Jurkat, Clone E6-1 (cell line): ENCODE results near the gene RUFY1.
"Not testable (repeated sequence)": the region's sequence is repeated elsewhere in the genome, so short reads cannot be mapped to it uniquely, and the experiment has no call there.

Source experiments
- DNase-seq: peaks from one replicate; pipeline ENCODE4 v3.0.0-alpha.2; 2011; ENCODE audit warnings: low read depth, low spot score
- H3K4me3 ChIP-seq: 2 replicates; pipeline ENCODE4 v1.5.1; 2011; ENCODE audit warnings: mild to moderate bottlenecking, low read length, control low read depth, moderate library complexity

Gene RUFY1

GRCh38 chr5:179617930-179618329 lies 67.6 kb downstream of the RUFY1 start:
- DNase-seq = no peak

GRCh38 chr5:179618923-179619554 lies 68.7 kb downstream of the RUFY1 start:
- DNase-seq = no peak

More at GRCh38 chr5:179617930-179618329, 67.6 kb downstream of the RUFY1 start:
- no peak overlapping the region for H3K4me3 ChIP-seq

GRCh38 chr5:179619776-179620175 lies 69.4 kb downstream of the RUFY1 start:
- no peak for DNase-seq
- H3K4me3 ChIP-seq = no peak overlapping the region

More at GRCh38 chr5:179618923-179619554, 68.7 kb downstream of the RUFY1 start:
- H3K4me3 ChIP-seq = no peak overlapping the region

GRCh38 chr5:179620293-179620692 lies 69.9 kb downstream of the RUFY1 start:
- no peak for DNase-seq
- no peak overlapping the region for H3K4me3 ChIP-seq

- DNase-seq = no peak
- H3K4me3 ChIP-seq = no peak overlapping the region
Observed at GRCh38 chr5:179620703-179621350, 70.5 kb downstream of the RUFY1 start.

DNA sequence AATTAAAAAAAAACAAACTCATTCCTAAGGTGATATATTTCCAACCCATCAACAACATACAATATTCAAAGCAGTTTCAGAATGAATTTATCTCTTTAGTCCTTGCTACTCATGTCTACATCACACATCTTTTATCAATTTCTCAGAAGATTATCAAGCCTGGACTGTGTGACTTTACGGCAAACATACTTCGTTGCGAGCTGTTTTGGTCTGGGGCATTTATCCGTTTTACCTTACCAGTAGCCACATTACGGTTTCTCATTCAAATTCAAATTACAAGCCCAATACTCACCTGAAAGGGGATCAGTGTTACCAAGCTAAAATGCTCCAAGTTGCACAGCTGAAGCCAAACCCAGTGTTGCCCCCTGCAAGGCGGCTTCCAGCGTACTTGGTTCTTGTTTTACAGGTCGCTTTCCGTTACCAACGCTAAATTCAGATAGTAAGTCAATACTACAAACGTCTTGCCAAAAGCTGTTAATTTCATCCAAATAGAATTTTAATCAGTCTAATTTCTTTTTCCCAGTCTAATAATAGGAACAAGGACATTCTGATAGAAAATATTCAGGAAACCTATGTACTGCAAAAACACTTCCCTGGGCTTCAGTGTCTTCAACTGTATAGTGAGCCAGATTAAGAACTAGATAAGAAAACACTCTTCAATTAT lies 71.3 kb downstream of the RUFY1 start:
- no peak for DNase-seq
- H3K4me3 ChIP-seq = peak overlapping the region; percentile 67

DNA sequence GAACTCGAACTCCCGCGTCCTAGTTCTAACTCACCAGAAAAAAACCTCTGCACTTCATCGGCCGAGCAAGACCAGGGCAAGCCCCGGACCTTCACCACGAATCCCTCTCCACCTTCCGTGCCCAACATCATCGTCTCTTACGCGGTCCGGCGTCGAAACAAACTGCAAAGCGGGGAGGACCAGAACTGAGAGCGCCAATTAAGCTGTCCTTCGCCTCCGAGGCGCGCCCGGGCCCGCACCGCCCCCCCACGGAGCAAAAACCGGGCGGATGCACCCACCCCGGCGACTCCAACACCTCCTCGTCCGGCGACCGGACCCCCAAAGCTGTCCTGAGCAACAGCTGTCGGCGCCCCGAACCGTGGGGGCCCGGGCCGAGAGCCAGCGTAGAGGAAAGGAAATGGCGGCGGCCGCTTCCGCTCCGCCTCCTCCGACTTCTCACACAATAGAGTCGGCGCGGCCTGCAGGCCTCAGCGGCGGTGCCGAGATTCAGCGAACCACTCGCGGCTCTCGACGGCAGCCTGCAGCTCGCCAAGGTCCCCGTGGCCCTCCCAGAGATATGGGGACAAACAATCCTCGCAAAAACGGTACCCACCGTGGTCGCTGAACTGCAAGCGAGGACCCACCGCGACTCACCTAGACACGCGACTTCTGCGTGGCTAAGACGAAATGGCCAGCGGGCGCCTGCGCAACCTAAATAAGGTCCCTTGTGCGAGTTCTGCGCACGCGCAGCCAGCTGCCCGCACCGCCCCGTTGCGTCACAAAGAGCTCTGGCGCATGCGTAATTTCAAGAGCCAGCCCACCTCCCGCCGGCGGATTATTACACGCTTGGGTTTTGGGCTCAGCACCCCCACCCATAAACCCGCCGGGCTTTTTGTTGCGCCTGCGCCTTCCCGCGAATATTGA lies 72.9 kb downstream of the RUFY1 start, which contains the start of gene HNRNPH1:
HNRNPH1 (minus strand) TSS at position 669 of the 903 bp plus-strand sequence; CDS start at position 131, 538 bp downstream.
- H3K4me3 ChIP-seq = peak within 1 kb of the TSS; percentile 67
- DNase-seq = peak; percentile 98

DNA sequence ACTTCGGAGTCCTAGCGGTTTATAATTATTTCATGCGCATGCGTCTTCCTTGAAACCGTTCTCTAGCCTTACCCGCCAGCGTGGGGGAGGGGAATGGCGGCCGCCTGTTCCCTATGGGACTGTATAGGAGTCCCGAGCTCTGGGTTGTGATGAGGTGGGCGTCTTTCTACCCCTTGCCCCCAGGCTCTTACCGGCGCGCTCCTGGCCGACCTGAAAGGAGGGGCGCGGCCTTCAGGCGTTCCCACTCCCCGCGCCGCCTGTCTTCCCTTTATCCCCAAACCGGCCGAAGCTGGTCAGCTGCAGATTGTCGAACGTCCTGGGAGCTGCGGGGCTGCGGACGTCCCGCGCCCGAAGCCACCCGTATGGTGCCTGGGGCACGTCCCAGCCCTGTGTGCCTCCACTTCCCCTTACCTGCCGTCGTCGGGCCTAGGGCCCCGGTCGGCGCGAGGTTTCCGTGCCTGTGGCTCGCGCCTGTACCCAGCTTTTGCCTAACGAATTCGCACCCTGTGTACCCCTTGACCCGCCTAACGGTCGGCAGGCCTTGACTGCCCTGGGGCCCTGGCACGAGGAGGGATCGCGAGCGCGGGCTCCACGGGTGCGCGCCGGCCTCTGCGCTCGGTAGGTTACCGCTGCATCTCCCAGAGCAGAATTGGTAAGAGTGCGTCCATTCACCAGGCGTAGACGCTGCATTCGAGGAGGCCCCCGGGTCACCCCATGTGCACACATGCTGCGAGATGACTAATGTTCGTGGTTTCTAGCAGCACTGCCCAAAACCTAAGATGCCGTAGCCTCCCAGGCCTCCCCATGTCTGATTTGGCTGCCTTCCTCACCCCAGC lies 73.8 kb downstream of the RUFY1 start:
- peak overlapping the region; percentile 67 for H3K4me3 ChIP-seq
- DNase-seq = no peak

GRCh38 chr5:179624841-179625271 lies 74.5 kb downstream of the RUFY1 start:
- peak overlapping the region; percentile 67 for H3K4me3 ChIP-seq

DNA sequence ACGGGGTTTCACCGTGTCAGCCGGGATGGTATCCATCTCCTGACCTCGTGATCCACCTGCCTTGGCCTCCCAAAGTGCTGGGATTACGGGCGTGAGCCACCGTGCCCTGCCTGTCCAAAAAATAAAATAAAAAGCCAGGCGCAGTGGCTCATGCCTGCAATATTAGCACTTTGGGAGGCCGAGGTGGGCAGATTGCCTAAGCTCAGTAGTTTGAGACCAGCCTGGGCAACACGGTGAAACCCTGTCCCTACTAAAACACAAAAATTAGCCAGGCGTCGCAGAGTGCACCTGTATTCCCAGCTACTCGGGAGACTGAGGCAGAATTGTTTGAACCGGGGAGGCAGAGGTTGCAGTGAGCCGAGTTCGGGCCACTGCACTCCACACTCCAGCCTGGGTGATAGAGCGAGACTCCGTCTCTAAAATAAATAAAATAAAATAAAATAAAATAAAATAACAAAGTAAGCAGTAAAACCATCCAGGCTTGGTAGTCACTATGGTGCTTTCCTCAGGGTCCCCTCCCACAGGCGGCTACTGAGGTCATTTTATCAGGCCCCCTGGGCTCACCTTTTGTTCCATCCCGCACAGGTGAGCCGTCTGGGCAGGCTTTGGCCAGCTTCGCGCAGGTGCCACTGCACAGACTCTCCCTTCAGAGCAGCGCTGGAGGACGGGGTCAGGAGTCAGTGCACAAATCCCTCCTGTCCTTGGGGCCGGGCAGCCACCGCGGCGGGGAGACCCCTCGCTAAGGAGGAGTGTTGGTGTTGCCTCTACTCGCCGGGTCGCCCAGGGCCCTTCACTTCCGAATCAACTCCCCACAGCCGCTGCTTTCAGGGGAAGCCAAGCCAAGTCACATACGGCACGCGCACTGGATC lies 83.4 kb downstream of the RUFY1 start:
- not testable (repeated sequence) for DNase-seq

More at GRCh38 chr5:179624841-179625271, 74.5 kb downstream of the RUFY1 start:
- DNase-seq = no peak

GRCh38 chr5:179634370-179635172 lies 84.2 kb downstream of the RUFY1 start:
- peak overlapping the region; percentile 39 for H3K4me3 ChIP-seq

More for the DNA sequence above, 83.4 kb downstream of the RUFY1 start:
- peak overlapping the region; percentile 46 for H3K4me3 ChIP-seq

GRCh38 chr5:179639296-179639695 lies 88.9 kb downstream of the RUFY1 start:
- H3K4me3 ChIP-seq, DNase-seq: not testable (repeated sequence)

More at GRCh38 chr5:179634370-179635172, 84.2 kb downstream of the RUFY1 start:
- DNase-seq = not testable (repeated sequence)

DNA sequence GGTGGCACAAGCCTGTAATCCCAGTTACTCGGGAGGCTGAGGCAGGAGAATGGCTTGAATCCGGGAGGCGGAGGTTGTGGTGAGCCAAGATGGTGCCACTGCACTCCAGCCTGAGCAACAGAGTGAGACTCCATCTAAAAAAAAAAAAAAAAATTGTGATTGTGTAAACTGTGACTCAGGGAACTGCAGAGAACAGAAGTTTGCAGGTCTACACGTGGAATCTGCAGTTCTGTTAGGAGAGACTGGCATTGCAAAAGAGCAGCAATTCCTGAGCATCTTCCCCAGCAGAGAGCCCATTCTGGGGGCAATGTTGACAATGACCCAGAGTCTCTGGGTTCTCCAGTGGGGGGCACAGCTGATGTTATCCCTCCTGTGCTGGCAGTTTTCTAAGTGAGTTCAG lies 91.4 kb downstream of the RUFY1 start:
- not testable (repeated sequence) for DNase-seq, H3K4me3 ChIP-seq

- H3K4me3 ChIP-seq, DNase-seq: not testable (repeated sequence)
Observed at GRCh38 chr5:179642626-179643025, 92.3 kb downstream of the RUFY1 start.

GRCh38 chr5:179643141-179643920 lies 93.0 kb downstream of the RUFY1 start:
- not testable (repeated sequence) for H3K4me3 ChIP-seq, DNase-seq

DNA sequence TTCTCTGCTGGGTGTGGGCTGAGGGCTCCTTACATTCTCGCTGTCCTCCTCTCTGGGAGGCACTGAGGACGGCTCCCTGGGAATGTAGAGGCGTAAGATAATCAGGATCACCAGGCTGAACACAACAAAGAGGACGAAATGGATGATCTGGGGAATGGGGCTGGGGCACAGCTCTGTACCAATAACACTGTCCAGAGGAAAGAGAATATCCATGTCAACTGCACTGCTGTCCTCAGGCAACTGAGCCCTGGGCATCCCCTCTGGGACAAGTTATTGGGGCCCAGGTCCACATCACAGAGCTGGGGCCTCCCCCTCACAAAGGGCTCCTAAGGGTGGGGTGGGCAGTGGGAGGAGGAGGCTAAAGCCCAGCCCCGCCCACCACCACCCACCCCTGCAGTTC lies 94.4 kb downstream of the RUFY1 start:
- DNase-seq, H3K4me3 ChIP-seq: not testable (repeated sequence)
